Endothelial cell of umbilical vein (primary cell): ENCODE data around the gene CCBE1. TPM values are rescaled to one million over a fixed set of nuclear protein-coding genes. Genes with fewer than 3 reads are reported as not detected.

ENCODE experiments used
- BruUV-seq: library from RNA; stranded (reverse); fragments of 400-500 nt; replicated peaks from 2 replicates; lab custom pipeline; 2021; lab: Mats Ljungman, UMichigan
- CTCF ChIA-PET: fragments of 300-600, 350-600 bp; sonication (Branson Sonifier 250); formaldehyde crosslinking; loops from one replicate; lab custom pipeline; 2021; ENCODE audit warnings: antibody characterized with exemption, inconsistent platforms; lab: Charles Lee
- POLR2A ChIA-PET: fragments of 300-600, 350-600 bp; sonication (Branson Sonifier 250); formaldehyde crosslinking; loops from one replicate; lab custom pipeline; 2021; ENCODE audit warnings: antibody characterized with exemption, inconsistent platforms; lab: Charles Lee
- DNase-seq: peaks from one replicate; pipeline ENCODE4 v3.0.0-alpha.2; 2011; ENCODE audit warnings: low read depth, low spot score
- FAIRE-seq: peaks from 2 replicates; lab custom pipeline; 2011; peaks lifted over from hg19 to GRCh38; lab: Jason Lieb, UNC
- H2AFZ ChIP-seq: 2 replicates; pipeline ENCODE4 v1.6.0; 2012; ENCODE audit warnings: low read depth, low read length, control low read depth, inconsistent platforms
- H3K27ac ChIP-seq: 2 replicates; pipeline ENCODE4 v1.5.1; 2011; ENCODE audit warnings: low read depth, mild to moderate bottlenecking, control low read depth, low read length, moderate library complexity; ENCODE audit not compliant: insufficient read depth
- H3K27me3 ChIP-seq, 2 experiments: 2 replicates each; pipeline versions ENCODE4 v1.6.0 to v1.6.1; 2011; ENCODE audit warnings: low read length in 2 of 2, mixed read lengths in 1 of 2; ENCODE audit not compliant: control insufficient read depth in 2 of 2, insufficient read depth in 2 of 2
- H3K36me3 ChIP-seq, 2 experiments: 2 replicates in 1 of 2; 3 replicates in 1 of 2; pipeline ENCODE4 v1.5.1; 2011; ENCODE audit warnings: low read length in 2 of 2, mild to moderate bottlenecking in 1 of 2, moderate library complexity in 1 of 2; ENCODE audit not compliant: control insufficient read depth in 2 of 2, insufficient read depth in 2 of 2; ENCODE audit errors: extremely low read depth in 1 of 2
- H3K4me1 ChIP-seq: 3 replicates; pipeline ENCODE4 v1.5.1; 2011; ENCODE audit warnings: mild to moderate bottlenecking, low read length; ENCODE audit not compliant: control insufficient read depth, insufficient read depth; ENCODE audit errors: extremely low read depth
- H3K4me2 ChIP-seq: 2 replicates; pipeline ENCODE4 v1.6.1; 2011; ENCODE audit warnings: low read length, control low read depth, mixed read lengths; ENCODE audit not compliant: insufficient read depth
- H3K4me3 ChIP-seq, 3 experiments: fragments of 200-600 bp in 1 of 3; sonication (generic), shearing (Covaris generic) in 1 of 3; replicated peaks in 1 of 3; 2 replicates each; pipeline ENCODE4 v1.5.1; 2011 to 2016; ENCODE audit warnings: control low read depth in 3 of 3, low read length in 3 of 3, mild to moderate bottlenecking in 2 of 3, inconsistent platforms in 1 of 3, low read depth in 1 of 3, moderate library complexity in 1 of 3; ENCODE audit not compliant: insufficient read depth in 1 of 3
- H3K79me2 ChIP-seq: 2 replicates; pipeline ENCODE4 v1.6.0; 2012; ENCODE audit warnings: low read length, inconsistent platforms; ENCODE audit not compliant: control insufficient read depth, insufficient read depth
- H3K9ac ChIP-seq: replicated peaks from 2 replicates; pipeline ENCODE3; 2011; ENCODE audit warnings: low read length, control low read depth; ENCODE audit not compliant: insufficient read depth; ENCODE audit errors: extremely low read depth
- H3K9me1 ChIP-seq: replicated peaks from 3 replicates; pipeline ENCODE4 v1.6.0; 2011; ENCODE audit warnings: mild to moderate bottlenecking, low read length; ENCODE audit not compliant: control insufficient read depth, insufficient read depth; ENCODE audit errors: extremely low read depth
- H3K9me3 ChIP-seq: replicated peaks from 2 replicates; pipeline ENCODE4 v1.5.1; 2012; ENCODE audit warnings: low read length, inconsistent platforms; ENCODE audit not compliant: control insufficient read depth, insufficient read depth
- H4K20me1 ChIP-seq: replicated peaks from 2 replicates; pipeline ENCODE3; 2011; ENCODE audit warnings: mild to moderate bottlenecking, low read length; ENCODE audit not compliant: control insufficient read depth, insufficient read depth; ENCODE audit errors: extremely low read depth
- FOS ChIP-seq: IDR thresholded peaks from 2 replicates; pipeline ENCODE4 v1.6.1; 2011; ENCODE audit warnings: mild to moderate bottlenecking, low read length, moderate library complexity, borderline replicate concordance; ENCODE audit not compliant: insufficient read depth
- POLR2A ChIP-seq: IDR thresholded peaks from 2 replicates; pipeline ENCODE4 v1.6.1; 2012; ENCODE audit warnings: low read depth, mild to moderate bottlenecking, control low read depth, low read length
- dilution Hi-C: fragments of 300-500 bp; cut with MboI; formaldehyde crosslinking; loops from one replicate; pipeline ENCODE4 v1.15.0; 2019; ENCODE audit warnings: low sequenced_read_pairs; ENCODE audit not compliant: extremely low pct_ligation_motif_present
- intact Hi-C: fragments of 100-400 bp; cut with micrococcal nuclease; formaldehyde crosslinking; loops from one replicate; pipeline ENCODE4 v1.10.0; 2022
- polyA plus RNA-seq, 4 experiments: library from polyadenylated mRNA; depleted of rRNA in 3 of 4; stranded (reverse) in 3 of 4; unstranded in 1 of 4; fragments of >200 nt; gene quantifications; 2 replicates each; pipeline versions ENCODE4 v1.2.1 to v1.2.3, GENCODE V29; 2011 to 2012; ENCODE audit warnings: missing spikeins in 1 of 4
- total RNA-seq: library from RNA; stranded (reverse); gene quantifications from 2 replicates; pipeline ENCODE4 v1.2.3, GENCODE V29; 2021
- TF ChIP-seq, protein P1 (sequence below): IDR thresholded peaks from 2 replicates; pipeline ENCODE4 v1.6.1; 2011; ENCODE audit not compliant: insufficient read depth, insufficient read length

CCBE1 gene
- total and polyA plus RNA-seq, 2 donors (not counting 3 experiments of a cell fraction or from before 2014, with no cell fraction given) = 0.04 TPM; not detected in 1

DNA sequence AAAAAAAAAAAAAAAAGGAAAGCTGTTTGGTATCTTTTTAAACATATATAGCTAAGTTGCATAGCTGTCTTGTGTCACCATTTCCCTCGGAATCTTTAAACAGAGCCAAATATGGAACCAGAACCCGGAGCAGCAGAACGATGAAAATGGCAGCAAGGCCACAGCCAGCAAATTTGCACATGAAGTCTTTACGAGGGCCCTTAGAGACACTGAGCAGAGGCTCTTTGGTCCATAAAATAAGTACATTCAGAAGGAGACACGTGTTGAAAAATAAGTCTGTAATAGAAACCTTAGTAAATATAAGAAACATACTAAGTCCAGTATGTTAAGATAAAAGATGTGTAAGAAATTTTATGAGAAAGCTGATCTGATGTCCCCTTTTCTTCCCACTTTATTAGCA is 16.2 kb downstream of the CCBE1 start:
- TF ChIP-seq, protein P1, sequence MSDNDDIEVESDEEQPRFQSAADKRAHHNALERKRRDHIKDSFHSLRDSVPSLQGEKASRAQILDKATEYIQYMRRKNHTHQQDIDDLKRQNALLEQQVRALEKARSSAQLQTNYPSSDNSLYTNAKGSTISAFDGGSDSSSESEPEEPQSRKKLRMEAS = no peak
- no peak for TF ChIP-seq POLR2A
- Histone ChIP-seq H3K9me3 (no peaks in the 10 kb centered on the region), H3K4me2 (no peak overlapping the region), H3K4me3 (no peak overlapping the region), H3K79me2 (no peaks in the 10 kb centered on the region), H2AFZ (no peak overlapping the region), H3K9ac (no peak overlapping the region), H4K20me1 (no peaks in the 10 kb centered on the region), H3K4me1 (no peaks in the 10 kb centered on the region), H3K9me1 (no peaks in the 10 kb centered on the region), H3K27me3 (no peaks in the 10 kb centered on the region), H3K36me3 (no peaks in the 10 kb centered on the region), H3K27ac (no peak overlapping the region)
- intact Hi-C loops = no loop called here
- ChIA-PET POLR2A (no interaction called here), CTCF (interaction anchor here (1.3 to 3.4 kb wide), 4 partner anchors 16 to 143 kb away, joined by 3 to 12 read pairs (median 5); partner anchors contain the start of gene CCBE1)
- DNase-seq = no peak
- dilution Hi-C loops = no loop called here
- no peak for FAIRE-seq
- BruUV-seq = no TSS peak

DNA sequence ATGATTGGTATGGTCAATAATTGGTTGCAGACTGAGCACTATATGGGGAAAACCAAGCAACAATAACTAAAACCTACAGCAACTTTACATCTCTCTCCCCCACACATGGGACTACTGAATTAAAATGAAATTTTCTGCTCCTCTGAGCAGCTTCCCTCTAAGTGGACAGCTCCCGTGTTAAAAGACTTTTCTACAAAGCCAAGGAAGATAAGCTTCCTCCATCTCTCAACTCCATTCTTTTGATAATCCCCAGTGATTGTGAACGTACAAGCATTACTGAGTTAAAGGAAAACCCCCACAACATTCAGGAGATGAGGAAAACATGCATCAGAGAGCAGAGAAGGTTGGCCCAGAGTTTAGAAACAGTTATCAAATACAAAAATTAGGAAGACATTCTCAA is 21.9 kb downstream of the CCBE1 start:
- POLR2A ChIA-PET = no interaction called here
- H3K9me1 ChIP-seq = no peaks in the 10 kb centered on the region
- DNase-seq (no peak), FAIRE-seq (no peak)
- H3K9ac ChIP-seq = no peak overlapping the region
- H4K20me1 ChIP-seq = no peaks in the 10 kb centered on the region
- intact Hi-C loops = no loop called here
- no TSS peak for BruUV-seq
- no peaks in the 10 kb centered on the region for H3K4me1 ChIP-seq
- H3K27me3 ChIP-seq = no peaks in the 10 kb centered on the region
- no peak overlapping the region for H3K27ac ChIP-seq
- no peaks in the 10 kb centered on the region for H3K36me3 ChIP-seq
- CTCF ChIA-PET = interaction anchor here (1.0 to 2.8 kb wide), 5 partner anchors 14 to 82 kb away, joined by 3 to 9 read pairs (median 4); partner anchors contain the start of gene CCBE1
- H2AFZ ChIP-seq = no peak overlapping the region
- no peaks in the 10 kb centered on the region for H3K9me3 ChIP-seq
- TF ChIP-seq POLR2A = no peak
- TF ChIP-seq, protein P1 = no peak
- no peak for TF ChIP-seq FOS
- H3K79me2 ChIP-seq = no peaks in the 10 kb centered on the region
- no peak overlapping the region for H3K4me3 ChIP-seq
- dilution Hi-C loops = no loop called here
- H3K4me2 ChIP-seq = no peak overlapping the region
